ENCODE data around the gene ATP5PD.

The ATP5PD gene

DNA sequence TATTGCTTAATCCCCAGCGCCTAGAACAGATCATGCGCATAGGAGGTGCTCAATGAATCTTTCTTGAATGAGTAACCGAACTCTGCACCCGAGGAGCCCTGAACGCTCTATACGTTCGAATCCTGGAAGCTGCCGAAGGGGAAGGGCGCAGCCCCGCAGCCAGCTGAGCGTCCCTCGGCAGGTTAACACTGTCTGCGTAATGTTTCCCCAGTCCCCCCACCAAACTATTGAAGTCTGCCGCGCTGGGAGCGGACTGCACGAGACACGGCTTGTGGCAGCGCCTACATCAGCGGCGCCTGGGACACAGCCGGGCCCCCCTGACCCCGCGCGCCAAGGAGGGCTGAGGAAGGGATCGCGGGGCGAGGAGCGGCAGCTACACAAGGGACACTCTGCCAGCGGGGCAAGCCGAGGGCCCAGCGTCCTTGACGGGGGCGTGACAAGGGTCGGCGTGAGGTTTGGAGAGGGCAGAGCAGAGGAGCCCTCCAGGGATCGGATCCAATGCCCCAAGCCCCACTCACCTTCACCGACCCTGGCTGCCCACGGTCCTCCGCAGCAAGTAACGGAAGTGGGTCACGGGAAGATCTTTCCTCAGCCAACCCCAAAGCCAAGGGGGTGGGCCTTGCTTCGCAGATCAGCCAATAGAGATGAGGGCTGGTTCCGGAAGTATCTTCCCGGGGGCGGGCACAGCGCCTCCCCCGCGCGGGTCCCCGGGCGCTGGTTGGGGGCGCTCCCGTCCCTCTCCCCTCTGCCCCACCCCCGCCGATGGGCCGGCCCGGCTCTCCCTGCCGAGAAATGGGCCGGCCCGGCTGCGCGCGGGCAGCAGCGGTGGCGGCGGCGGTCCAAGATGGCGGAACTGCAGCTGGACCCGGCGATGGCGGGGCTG, at the start of gene ATP5PD, which contains the start of gene KCTD2:
Gene ATP5PD (minus strand): TSS at position 563 of the 883 bp plus-strand sequence. CDS start 4,319 bp downstream, outside the sequence.
Gene KCTD2 (plus strand): TSS at position 819 of the 883 bp plus-strand sequence. CDS start 26 bp downstream, at position 845.
- H3K9me3 ChIP-seq (ENCODE audit: low read depth, low read length): no peaks in the 10 kb centered on the region
- TF ChIP-seq EZH2 (IDR thresholded peaks at IDR 0.05): no peak
- peak; percentile 93 for TF ChIP-seq POLR2AphosphoS5 (IDR thresholded peaks at IDR 0.05; ENCODE audit: borderline replicate concordance, low read depth, low read length)
- DNase-seq (ENCODE audit: low read depth, low spot score): no peak
- peaks cover 23% of the 10 kb centered on the region for H3K36me3 ChIP-seq (ENCODE audit: insufficient read depth, low read length)
- peak within 1 kb of the TSS; percentile 78 for H3K27ac ChIP-seq
- H3K9ac ChIP-seq (ENCODE audit: insufficient read length): peak within 1 kb of the TSS; percentile 91
- H3K4me3 ChIP-seq: peak within 1 kb of the TSS; percentile 92

- no peak overlapping the region for H3K9ac ChIP-seq (ENCODE audit: insufficient read length)
- H3K36me3 ChIP-seq (ENCODE audit: insufficient read depth, low read length): no peaks in the 10 kb centered on the region
- no peak overlapping the region for H3K4me3 ChIP-seq
- H3K27ac ChIP-seq: no peak overlapping the region
- no peaks in the 10 kb centered on the region for H3K9me3 ChIP-seq (ENCODE audit: low read depth, low read length)
- no peak for TF ChIP-seq FOXP2 (optimal IDR thresholded peaks at IDR 0.05; ENCODE audit: control extremely low read depth, extremely low read length, insufficient read depth)
- TF ChIP-seq POLR2AphosphoS5 (IDR thresholded peaks at IDR 0.05; ENCODE audit: borderline replicate concordance, low read depth, low read length): no peak
- TF ChIP-seq EZH2 (IDR thresholded peaks at IDR 0.05): no peak
- no peak for DNase-seq (ENCODE audit: low read depth, low spot score)
Observed at GRCh38 chr17:75096082-75096625, 49.4 kb upstream of the ATP5PD start.

- Histone ChIP-seq H3K27ac (no peak overlapping the region), H3K9me3 (ENCODE audit: low read depth, low read length) (no peaks in the 10 kb centered on the region), H3K36me3 (ENCODE audit: insufficient read depth, low read length) (no peaks in the 10 kb centered on the region), H3K9ac (ENCODE audit: insufficient read length) (no peak overlapping the region), H3K4me3 (no peak overlapping the region)
- DNase-seq (ENCODE audit: low read depth, low spot score): no peak
- TF ChIP-seq POLR2AphosphoS5 (IDR thresholded peaks at IDR 0.05; ENCODE audit: borderline replicate concordance, low read depth, low read length) (no peak), EZH2 (IDR thresholded peaks at IDR 0.05) (no peak), FOXP2 (optimal IDR thresholded peaks at IDR 0.05; ENCODE audit: control extremely low read depth, extremely low read length, insufficient read depth) (no peak)
Observed at GRCh38 chr17:75094871-75095399, 48.2 kb upstream of the ATP5PD start.

GRCh38 chr17:75093548-75094158, 46.9 kb upstream of the ATP5PD start:
- Histone ChIP-seq H3K36me3 (ENCODE audit: insufficient read depth, low read length) (no peaks in the 10 kb centered on the region), H3K9me3 (ENCODE audit: low read depth, low read length) (no peaks in the 10 kb centered on the region), H3K4me3 (no peak overlapping the region), H3K9ac (ENCODE audit: insufficient read length) (peak overlapping the region; percentile 23), H3K27ac (peak overlapping the region; percentile 86; the same call in 1 of the 2 replicates)
- no peak for DNase-seq (ENCODE audit: low read depth, low spot score)
- TF ChIP-seq FOXP2 (optimal IDR thresholded peaks at IDR 0.05; ENCODE audit: control extremely low read depth, extremely low read length, insufficient read depth) (no peak), EZH2 (IDR thresholded peaks at IDR 0.05) (no peak), POLR2AphosphoS5 (IDR thresholded peaks at IDR 0.05; ENCODE audit: borderline replicate concordance, low read depth, low read length) (no peak)

GRCh38 chr17:75091855-75092327, 45.1 kb upstream of the ATP5PD start:
- Histone ChIP-seq H3K36me3 (ENCODE audit: insufficient read depth, low read length) (no peaks in the 10 kb centered on the region), H3K27ac (peak overlapping the region; percentile 86), H3K9ac (ENCODE audit: insufficient read length) (no peak overlapping the region), H3K9me3 (ENCODE audit: low read depth, low read length) (no peaks in the 10 kb centered on the region), H3K4me3 (no peak overlapping the region)
- DNase-seq (ENCODE audit: low read depth, low spot score): no peak
- no peak for TF ChIP-seq EZH2 (IDR thresholded peaks at IDR 0.05)
- no peak for TF ChIP-seq FOXP2 (optimal IDR thresholded peaks at IDR 0.05; ENCODE audit: control extremely low read depth, extremely low read length, insufficient read depth)
- TF ChIP-seq POLR2AphosphoS5 (IDR thresholded peaks at IDR 0.05; ENCODE audit: borderline replicate concordance, low read depth, low read length): no peak

- Histone ChIP-seq H3K36me3 (ENCODE audit: insufficient read depth, low read length) (no peaks in the 10 kb centered on the region), H3K27ac (peak overlapping the region; percentile 69), H3K9me3 (ENCODE audit: low read depth, low read length) (no peaks in the 10 kb centered on the region), H3K4me3 (no peak overlapping the region), H3K9ac (ENCODE audit: insufficient read length) (peak overlapping the region; percentile 26)
- DNase-seq (ENCODE audit: low read depth, low spot score): no peak
- TF ChIP-seq POLR2AphosphoS5 (IDR thresholded peaks at IDR 0.05; ENCODE audit: borderline replicate concordance, low read depth, low read length) (no peak), EZH2 (IDR thresholded peaks at IDR 0.05) (no peak), FOXP2 (optimal IDR thresholded peaks at IDR 0.05; ENCODE audit: control extremely low read depth, extremely low read length, insufficient read depth) (no peak)
Observed at GRCh38 chr17:75090871-75091854, 44.4 kb upstream of the ATP5PD start.
